GM12878 (cell line): ENCODE data around the gene C3orf33. TPM values are rescaled to one million over a fixed set of nuclear protein-coding genes. Genes with fewer than 3 reads are reported as not detected.

ENCODE experiments used
- ATAC-seq: fragments of 200-7000 bp; cut with Tn5 transposase; 3 replicates; pipeline ENCODE4 v1.9.1; 2020; ENCODE audit warnings: mild to moderate bottlenecking, moderate library complexity
- BruUV-seq: library from RNA; stranded (reverse); fragments of 400-500 nt; replicated peaks from 2 replicates; lab custom pipeline; 2021; lab: Mats Ljungman, UMichigan
- CTCF ChIA-PET: fragments of 300-600 bp; sonication (Branson Sonifier 250); formaldehyde crosslinking; extraction: SDS; loops from one replicate; lab custom pipeline; 2021; ENCODE audit warnings: inconsistent platforms; lab: Yijun Ruan, JAX
- POLR2A ChIA-PET: fragments of 350-600 bp; formaldehyde crosslinking; extraction: SDS; loops from one replicate; lab custom pipeline; 2021; ENCODE audit warnings: inconsistent platforms; lab: Charles Lee
- RAD21 ChIA-PET: fragments of 300-600 bp; sonication (Branson Sonifier 250); formaldehyde crosslinking; loops from one replicate; lab custom pipeline; 2023; ENCODE audit warnings: antibody characterized with exemption; ENCODE audit not compliant: unreplicated experiment; lab: Charles Lee
- SMC1A ChIA-PET: fragments of 300-600 bp; sonication (Branson Sonifier 250); formaldehyde crosslinking; loops from one replicate; lab custom pipeline; 2023; ENCODE audit not compliant: unreplicated experiment, uncharacterized antibody; lab: Charles Lee
- DNase-seq: peaks from one replicate; pipeline ENCODE4 v3.0.0-alpha.2; 2011; ENCODE audit warnings: low read depth, low spot score
- FAIRE-seq: peaks from 3 replicates; lab custom pipeline; 2011; peaks lifted over from hg19 to GRCh38; lab: Jason Lieb, UNC
- H2AFZ ChIP-seq: 2 replicates; pipeline ENCODE4 v1.6.0; 2011; ENCODE audit warnings: low read depth, low read length, control low read depth; ENCODE audit not compliant: control insufficient read depth
- H3K27ac ChIP-seq: 2 replicates; pipeline ENCODE4 v1.5.1; 2011; ENCODE audit warnings: control low read depth; ENCODE audit not compliant: control insufficient read depth, insufficient read depth
- H3K27me3 ChIP-seq, 2 experiments: replicated peaks in 1 of 2; 2 replicates each; pipeline versions ENCODE4 v1.6.0 to v1.6.1; 2011; ENCODE audit warnings: low read length in 1 of 2; ENCODE audit not compliant: control insufficient read depth in 2 of 2, insufficient read depth in 2 of 2
- H3K36me3 ChIP-seq, 2 experiments: 2 replicates each; pipeline ENCODE4 v1.5.1; 2011; ENCODE audit warnings: low read length in 1 of 2; ENCODE audit not compliant: control insufficient read depth in 2 of 2, insufficient read depth in 2 of 2
- H3K4me1 ChIP-seq: 2 replicates; pipeline ENCODE4 v1.6.1; 2011; ENCODE audit warnings: mild to moderate bottlenecking, low read length, moderate library complexity, mixed read lengths; ENCODE audit not compliant: control insufficient read depth, insufficient read depth
- H3K4me2 ChIP-seq: 2 replicates; pipeline ENCODE4 v1.6.0; 2011; ENCODE audit warnings: control low read depth; ENCODE audit not compliant: control insufficient read depth, insufficient read depth
- H3K4me3 ChIP-seq: fragments of 200-600 bp; sonication (generic); 2 replicates; pipeline ENCODE4 v1.5.1; 2016
- H3K79me2 ChIP-seq: 2 replicates; pipeline ENCODE4 v1.6.0; 2011; ENCODE audit warnings: low read length; ENCODE audit not compliant: control insufficient read depth, insufficient read depth
- H3K9ac ChIP-seq: 2 replicates; pipeline ENCODE4 v1.8.0; 2011; ENCODE audit warnings: low read length, control low read depth, mixed read lengths; ENCODE audit not compliant: control insufficient read depth, insufficient read depth
- H3K9me3 ChIP-seq: replicated peaks from 3 replicates; pipeline ENCODE4 v1.5.1; 2011; ENCODE audit warnings: mild to moderate bottlenecking, low read length; ENCODE audit not compliant: control insufficient read depth, insufficient read depth
- H4K20me1 ChIP-seq: 2 replicates; pipeline ENCODE4 v1.6.0; 2011; ENCODE audit not compliant: control insufficient read depth, insufficient read depth
- BRCA1 ChIP-seq: IDR thresholded peaks from 2 replicates; pipeline ENCODE4 v1.6.1; 2011; ENCODE audit warnings: low read depth, low read length, improper control_type of control experiment
- E2F8 ChIP-seq: fragments of 450-650 bp; IDR thresholded peaks from 2 replicates; pipeline ENCODE4 v1.6.1; 2018; ENCODE audit warnings: mild to moderate bottlenecking, low read depth, moderate library complexity; ENCODE audit not compliant: partially characterized antibody
- NFIC ChIP-seq: IDR thresholded peaks from 2 replicates; pipeline ENCODE4 v1.6.1; 2012; ENCODE audit warnings: low read depth, mild to moderate bottlenecking, inconsistent platforms, low read length, moderate library complexity
- NR2C2 ChIP-seq: IDR thresholded peaks from 2 replicates; pipeline ENCODE4 v1.6.1; 2011; ENCODE audit warnings: borderline replicate concordance, low read depth; ENCODE audit not compliant: control insufficient read depth, insufficient read length
- RB1 ChIP-seq: fragments of 450-650 bp; formaldehyde crosslinking; IDR thresholded peaks from 2 replicates; pipeline ENCODE4 v1.6.1; 2017; ENCODE audit warnings: mild to moderate bottlenecking, borderline replicate concordance
- USF1 ChIP-seq: IDR thresholded peaks from 2 replicates; pipeline ENCODE4 v1.6.1; 2011; ENCODE audit warnings: borderline replicate concordance, low read depth, mild to moderate bottlenecking, moderate library complexity, mixed read lengths, low read length; ENCODE audit not compliant: insufficient read depth; ENCODE audit errors: extremely low read length
- WRNIP1 ChIP-seq: IDR thresholded peaks from 2 replicates; pipeline ENCODE4 v1.6.1; 2011; ENCODE audit warnings: low read depth, low read length, improper control_type of control experiment, borderline replicate concordance
- ZBTB33 ChIP-seq: fragments of 450-650 bp; IDR thresholded peaks from 2 replicates; pipeline ENCODE4 v1.6.1; 2017; ENCODE audit warnings: mild to moderate bottlenecking
- ZNF687 ChIP-seq: fragments of 450-650 bp; IDR thresholded peaks from 2 replicates; pipeline ENCODE4 v1.6.1; 2017; ENCODE audit warnings: mild to moderate bottlenecking, moderate library complexity
- WGBS: methylation state at CpG from one replicate; pipeline ENCODE4 v1.1.6; 2016; ENCODE audit warnings: low lambda C conversion rate; ENCODE audit not compliant: insufficient replicate concordance, insufficient coverage; ENCODE audit errors: missing lambda C conversion rate; 5-methylcytosine and 5-hydroxymethylcytosine counted together
- in situ Hi-C: fragments of 300-500 bp; cut with MboI; formaldehyde crosslinking; loops from 9 replicates; pipeline ENCODE4 v1.14.3; 2018; ENCODE audit warnings: mixed read lengths
- intact Hi-C: fragments of 100-400 bp; cut with micrococcal nuclease; formaldehyde crosslinking; loops from one replicate; pipeline ENCODE4 v1.14.2; 2022; ENCODE audit not compliant: unreplicated experiment
- polyA plus RNA-seq, 11 experiments: library from polyadenylated mRNA; depleted of rRNA in 4 of 11; unstranded in 6 of 11; stranded (reverse) in 5 of 11; fragments of >200 nt; fragmentation: Nextera tagmentation in 4 of 11; fragmentation: Illumina TruSeq in 1 of 11; extraction: Ambion mirVana in 4 of 11; extraction: Trizol in 1 of 11; gene quantifications; 1 replicate in 1 of 11; 2 replicates in 10 of 11; pipeline versions ENCODE4 v1.2.1 to v1.2.3, GENCODE V29; 2011 to 2016; ENCODE audit warnings: inconsistent platforms in 2 of 11, missing spikeins in 2 of 11, low read depth in 1 of 11
- total RNA-seq, 4 experiments: library from RNA; depleted of rRNA in 3 of 4; stranded (reverse); fragments of >200 nt in 3 of 4; fragmentation: Illumina TruSeq in 1 of 4; extraction: Trizol in 1 of 4; gene quantifications; 2 replicates each; pipeline versions ENCODE4 v1.2.1 to v1.2.3, GENCODE V29; 2013 to 2021

C3orf33 gene
- total and polyA plus RNA-seq, 10 of the 15 experiments (the other 5 are each of a cell fraction or from before 2014, with no cell fraction given), result 0.35 to 1.7 (median 0.90) TPM

GRCh38 chr3:155738580-155739076, 67.5 kb downstream of the C3orf33 start:
- TF ChIP-seq NR2C2 (no peak), WRNIP1 (no peak), NFIC (no peak), E2F8 (no peak), ZBTB33 (no peak), BRCA1 (no peak), ZNF687 (no peak), RB1 (no peak), USF1 (no peak)
- no peaks in the 10 kb centered on the region for H3K36me3 ChIP-seq
- no peak overlapping the region for H2AFZ ChIP-seq
- no peaks in the 10 kb centered on the region; a peak in 1 of 4 replicates for H3K27me3 ChIP-seq
- ATAC-seq, result no peak
- POLR2A ChIA-PET, result interaction anchor here (0.6 kb wide), 1 partner anchor 158 kb away, joined by 3 read pairs; no protein-coding TSS in a partner anchor
- H3K4me2 ChIP-seq, result no peak overlapping the region
- RAD21 ChIA-PET, result no interaction called here
- no peaks in the 10 kb centered on the region for H3K9me3 ChIP-seq
- H3K27ac ChIP-seq, result no peak overlapping the region
- no peaks in the 10 kb centered on the region for H3K79me2 ChIP-seq
- no TSS peak for BruUV-seq
- SMC1A ChIA-PET, result interaction anchor here (0.9 kb wide), 1 partner anchor 12 kb away, joined by 3 read pairs; no protein-coding TSS in a partner anchor
- in situ Hi-C loops, result no loop called here
- intact Hi-C loops, result no loop called here
- 65% methylated on average over 10 of the region's 13 CpGs for WGBS
- no peak for FAIRE-seq
- peaks cover 6% of the 10 kb centered on the region; the same call in 1 of the 2 replicates for H3K4me1 ChIP-seq
- H4K20me1 ChIP-seq, result no peaks in the 10 kb centered on the region
- CTCF ChIA-PET, result interaction anchor here (1.1 to 1.3 kb wide), 2 partner anchors 22 to 68 kb away, joined by 3 to 4 read pairs; partner anchors contain the start of gene C3orf33
- H3K4me3 ChIP-seq, result no peak overlapping the region
- no peak for DNase-seq
- no peak overlapping the region for H3K9ac ChIP-seq
